Measurements from ENCODE around the gene PLCH1.
"Not testable (repeated sequence)": the region's sequence is repeated elsewhere in the genome, so short reads cannot be mapped to it uniquely, and the experiment has no call there.

The PLCH1 gene

DNA sequence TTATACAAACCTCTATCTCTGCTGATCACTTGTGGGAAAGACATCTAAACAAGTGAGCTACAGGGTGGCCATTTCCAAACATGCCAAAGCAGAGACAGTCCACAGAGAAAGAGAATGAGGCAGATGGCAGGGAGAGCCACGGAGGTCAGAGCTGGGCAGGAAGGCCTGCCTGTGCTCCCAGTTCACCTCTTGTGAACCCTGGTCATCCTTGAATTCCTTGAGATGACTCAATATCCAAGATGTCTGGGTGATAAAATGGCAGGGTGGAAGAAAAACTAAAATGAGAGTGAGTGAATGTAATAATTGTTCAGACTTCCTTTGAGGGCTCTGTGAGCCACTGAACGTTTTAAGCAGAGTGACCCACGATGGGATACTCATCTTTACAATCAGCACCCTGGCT, 104.8 kb downstream of the PLCH1 start:
- no peak for DNase-seq

DNA sequence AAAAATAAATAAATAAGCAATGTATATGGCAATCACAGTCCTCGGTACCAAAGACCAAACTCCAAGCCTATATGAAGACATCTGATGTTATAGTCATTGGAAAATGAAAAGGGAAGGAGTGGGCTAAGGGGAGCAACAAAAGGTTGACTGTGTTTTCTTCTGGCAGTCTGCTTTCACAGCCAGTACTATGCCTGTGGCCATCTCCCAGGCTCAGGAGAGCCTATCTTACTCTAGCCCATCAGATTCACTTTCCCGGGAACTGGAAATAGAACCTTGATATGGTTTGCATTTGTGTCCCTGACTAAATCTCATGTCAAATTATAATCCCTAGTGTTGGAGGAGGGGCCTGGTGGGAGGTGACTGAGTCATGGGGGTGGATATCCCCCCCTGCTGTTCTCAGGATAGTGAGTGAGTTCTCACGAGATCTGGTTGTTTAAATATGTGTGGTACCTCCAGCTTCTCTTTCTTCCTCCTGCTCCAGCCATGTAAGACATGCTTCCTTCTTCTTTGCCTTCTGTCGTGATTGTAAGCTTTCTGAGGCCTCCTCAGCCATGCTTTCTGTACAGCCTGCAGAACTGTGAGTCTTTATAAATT, 105.3 kb downstream of the PLCH1 start:
- DNase-seq: no peak

DNA sequence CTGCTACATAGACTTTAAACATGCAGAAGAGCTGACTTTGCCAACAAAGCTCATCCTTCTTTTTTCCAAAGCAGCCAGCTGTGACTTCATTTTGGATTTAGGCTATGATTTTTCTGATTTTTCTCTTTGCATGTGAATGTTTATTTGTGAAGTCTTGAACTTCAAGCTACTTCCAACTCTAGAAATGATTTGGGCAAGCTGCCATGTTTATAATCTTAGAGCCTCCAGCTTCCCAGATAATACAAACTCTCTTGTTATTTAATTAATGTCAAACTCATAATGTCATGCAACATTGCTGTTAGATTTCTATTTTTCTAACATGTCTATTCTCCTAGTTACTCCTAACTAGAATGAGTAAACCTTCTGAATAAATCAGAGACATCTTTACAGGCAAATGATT, 106.4 kb downstream of the PLCH1 start:
- not testable (repeated sequence) for DNase-seq

DNA sequence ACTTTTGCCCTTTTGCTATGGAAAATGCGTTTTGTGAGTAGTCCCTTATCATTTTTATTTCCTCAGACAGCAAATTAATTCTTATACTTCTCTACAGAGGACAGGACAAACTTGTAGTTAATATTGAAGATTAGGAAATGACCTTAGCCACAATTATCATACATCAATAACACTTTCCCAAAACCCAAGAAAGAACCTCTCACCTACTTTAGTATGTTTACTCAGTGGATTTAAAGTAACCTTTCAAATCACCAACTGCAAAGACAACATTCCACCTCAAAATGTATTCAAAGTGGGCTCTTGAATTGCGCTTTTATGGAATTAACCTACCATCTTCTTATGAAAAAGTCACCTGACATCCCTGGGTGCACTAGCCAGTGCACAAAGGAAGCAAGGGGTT, 107.3 kb downstream of the PLCH1 start:
- DNase-seq: no peak

DNA sequence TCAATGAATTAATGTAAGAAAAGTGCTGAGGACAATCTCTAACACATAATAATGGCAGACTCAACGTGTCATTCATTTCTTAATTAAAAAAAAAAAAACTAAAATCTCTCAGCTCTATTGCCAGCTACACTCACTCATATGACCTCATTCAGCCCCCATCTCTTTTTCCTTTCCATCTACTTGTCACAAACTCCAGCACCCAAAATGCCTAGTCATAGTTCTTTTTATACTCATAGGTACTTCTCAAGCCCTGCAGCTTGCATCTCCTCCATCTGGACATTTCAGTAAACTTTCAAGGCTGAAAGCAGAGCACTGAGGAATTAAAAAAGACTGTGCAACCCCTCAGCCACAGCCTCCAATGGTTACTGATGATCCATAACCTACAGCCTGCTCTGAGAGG, 109.8 kb downstream of the PLCH1 start:
- DNase-seq: no peak

DNA sequence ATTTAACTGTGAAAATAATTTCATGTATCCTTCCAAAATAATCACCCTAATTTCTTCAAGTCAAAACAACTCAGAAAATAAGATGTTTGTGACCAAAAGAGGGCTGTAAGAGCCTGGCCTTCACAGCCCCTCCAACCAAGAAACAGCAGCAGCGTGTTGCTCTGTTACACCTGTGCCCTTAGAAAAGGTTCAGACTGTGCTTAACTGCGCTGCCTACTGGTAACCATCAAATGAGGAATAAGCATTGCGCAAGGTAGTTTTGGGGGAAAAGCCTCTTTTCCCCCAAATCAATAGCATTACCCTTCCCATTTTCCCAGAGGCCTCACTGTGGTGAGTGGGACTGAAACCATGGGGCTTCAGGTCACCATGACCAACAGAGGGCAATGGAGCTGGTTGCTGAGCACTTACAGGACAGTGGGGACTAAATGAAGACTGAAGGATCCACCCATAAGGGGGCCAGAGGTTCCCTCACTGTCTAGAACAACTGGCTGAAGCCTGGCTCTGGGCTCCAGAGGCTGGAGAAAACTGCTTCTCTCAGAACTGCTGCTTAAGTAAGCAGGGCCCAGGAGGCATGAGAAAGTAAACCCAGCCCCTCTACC, 110.7 kb downstream of the PLCH1 start:
- DNase-seq: no peak

DNA sequence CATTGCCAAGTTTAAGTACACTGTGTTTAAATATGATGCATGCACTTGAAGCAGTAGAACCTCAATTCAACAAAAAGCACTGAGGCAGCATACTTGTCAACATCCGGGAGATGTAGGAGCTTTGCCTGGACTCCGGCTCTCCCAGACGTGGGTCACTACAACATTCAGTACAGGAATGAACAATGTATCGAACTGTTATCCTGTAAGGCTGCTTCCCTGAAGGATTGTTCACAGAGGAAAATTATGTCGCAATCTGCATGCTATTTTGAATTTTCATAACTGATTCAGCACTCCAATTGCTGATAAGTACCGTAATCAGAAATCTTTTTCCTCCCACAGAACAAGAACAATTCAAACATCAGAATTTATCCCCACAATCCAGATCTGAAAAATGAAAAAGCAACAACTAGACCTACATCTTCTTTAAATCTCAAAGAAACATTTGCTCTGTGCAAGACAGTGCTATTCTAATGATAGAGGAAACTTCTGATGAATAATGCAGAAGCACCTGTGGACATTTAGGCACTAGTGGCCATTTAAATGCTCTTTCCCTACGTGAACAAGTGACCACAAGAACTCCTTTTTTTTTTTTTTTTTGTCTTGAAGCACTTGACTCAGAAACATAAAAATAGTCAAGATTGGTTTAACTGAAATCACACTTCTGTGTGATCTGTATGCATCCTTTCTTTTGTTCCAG, 113.4 kb downstream of the PLCH1 start:
- DNase-seq: peak; percentile 33

DNA sequence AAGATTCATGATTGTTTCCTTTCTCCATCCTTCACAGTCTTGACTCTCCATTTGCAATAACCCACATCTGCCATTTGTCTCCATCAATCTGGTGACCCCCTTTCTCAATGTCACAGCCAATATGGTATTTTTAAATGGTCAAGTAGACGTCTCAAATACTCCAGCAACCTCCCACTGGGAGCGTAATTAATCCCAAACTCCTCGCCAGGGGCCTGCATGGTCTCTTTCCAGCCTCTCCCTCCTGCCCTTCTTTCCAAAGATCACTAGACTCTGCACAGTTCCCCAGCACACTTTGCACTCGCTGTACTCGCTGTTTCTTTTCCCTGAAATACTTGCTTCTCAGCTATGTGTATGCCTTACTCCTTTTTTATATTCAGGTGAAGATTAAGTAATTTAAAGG, 115.3 kb downstream of the PLCH1 start:
- peak; percentile 25 for DNase-seq

DNA sequence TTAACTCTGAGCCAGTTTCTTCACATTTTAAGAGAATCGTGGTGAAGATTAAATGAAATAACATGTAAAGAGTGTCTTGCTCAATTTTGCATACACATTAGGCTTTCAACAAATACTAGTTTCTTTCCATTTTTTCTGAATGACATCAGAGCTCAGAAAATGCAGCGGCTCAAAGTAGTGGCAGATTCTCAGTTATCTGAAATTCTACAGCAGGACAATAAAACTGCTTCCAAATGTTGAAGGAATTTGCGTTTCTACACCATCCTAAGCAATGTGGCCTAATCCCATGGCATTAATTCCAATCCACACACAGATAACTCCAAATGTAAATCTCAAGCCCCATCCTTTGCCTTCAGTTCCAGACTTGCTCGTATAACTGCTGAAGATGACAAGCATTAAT, 115.8 kb downstream of the PLCH1 start:
- DNase-seq: peak; percentile 37

DNA sequence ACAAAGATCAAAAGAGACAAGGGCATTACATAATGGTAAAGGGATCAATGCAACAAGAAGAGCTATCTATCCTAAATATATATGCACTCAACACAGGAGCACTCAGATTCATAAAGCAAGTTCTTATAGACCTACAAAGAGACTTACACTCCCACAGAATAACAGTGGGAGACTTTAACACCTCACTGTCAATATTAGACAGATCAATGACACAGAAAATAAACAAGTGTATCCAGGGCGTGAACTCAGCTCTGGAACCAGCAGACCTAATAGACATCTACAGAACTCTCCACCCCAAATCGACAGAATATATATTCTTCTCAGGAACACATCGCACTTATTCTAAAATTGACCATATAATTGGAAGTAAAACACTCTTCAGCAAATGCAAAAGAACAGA, 122.2 kb downstream of the PLCH1 start:
- DNase-seq: not testable (repeated sequence)

DNA sequence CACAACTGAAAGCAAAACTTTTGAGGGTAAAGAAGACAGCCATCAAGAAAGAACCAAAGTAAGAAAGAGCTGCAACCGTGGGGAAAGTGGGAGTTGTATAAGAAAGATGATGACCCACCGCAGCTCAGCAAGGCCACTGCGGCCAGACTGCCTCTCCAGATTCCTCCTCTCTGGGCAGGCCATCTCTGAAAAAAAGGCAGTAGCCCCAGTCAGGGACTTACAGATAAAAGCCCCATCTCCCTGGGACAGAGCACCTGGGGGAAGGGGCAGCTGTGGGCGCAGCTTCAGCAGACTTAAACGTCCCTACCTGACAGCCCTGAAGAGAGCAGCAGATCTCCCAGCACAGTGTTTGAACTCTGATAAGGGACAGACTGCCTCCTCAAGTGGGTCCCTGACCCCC, 124.3 kb downstream of the PLCH1 start:
- not testable (repeated sequence) for DNase-seq

DNA sequence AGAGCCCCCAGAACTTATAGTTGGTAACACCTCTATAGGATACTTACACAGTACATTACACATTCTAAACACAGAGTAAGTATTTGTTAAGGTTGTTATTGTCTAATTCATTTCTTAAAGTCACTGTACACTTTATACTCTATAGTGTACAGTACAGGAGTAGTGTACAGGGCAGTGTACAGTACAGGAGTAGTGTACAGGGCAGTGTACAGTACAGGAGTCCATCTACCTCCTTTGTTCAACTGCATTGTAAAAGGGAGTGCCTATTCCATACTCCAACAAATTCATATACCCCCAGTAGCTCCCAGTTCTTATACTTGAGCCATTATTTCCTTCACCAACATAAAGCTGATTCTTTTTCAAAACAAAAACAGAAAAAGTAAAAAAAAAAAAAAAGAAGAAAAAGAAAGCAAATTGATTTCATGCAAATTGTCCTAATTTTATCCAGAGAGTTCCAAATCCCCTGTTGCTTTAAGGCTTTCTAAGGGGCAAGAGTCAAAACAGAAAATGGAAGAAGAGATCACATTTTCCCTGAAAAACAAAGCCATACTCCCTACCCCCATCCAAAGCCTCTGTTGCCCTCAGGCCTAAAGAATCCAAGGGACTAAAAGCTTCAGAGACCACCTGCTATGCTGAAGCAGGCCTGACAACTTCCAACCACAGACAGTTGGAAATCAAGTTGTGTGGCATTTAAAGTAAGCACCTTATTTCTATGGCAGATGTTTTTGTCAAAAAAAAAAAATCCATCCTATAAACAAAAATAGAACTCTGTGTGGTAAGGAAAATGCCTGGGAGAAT, 125.6 kb downstream of the PLCH1 start:
- no peak for DNase-seq

DNA sequence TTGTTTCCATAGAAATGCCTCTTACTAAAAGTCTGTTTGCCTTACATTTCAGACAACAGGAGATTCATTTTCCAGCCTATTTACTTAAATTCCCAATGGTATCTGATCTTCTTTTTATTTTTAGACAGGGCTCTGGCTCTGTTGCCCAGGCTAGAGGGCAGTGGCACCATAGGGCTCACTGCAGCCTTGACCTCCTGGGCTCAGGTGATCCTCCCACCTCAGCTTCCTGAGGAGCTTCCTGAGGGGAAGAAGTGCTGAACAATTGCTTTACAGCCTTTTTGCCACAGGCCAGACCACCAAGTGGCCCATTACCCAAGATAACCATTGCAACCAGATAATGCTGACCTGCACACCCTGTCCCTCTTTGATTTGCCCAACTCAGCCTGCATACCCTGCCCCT, 126.3 kb downstream of the PLCH1 start:
- DNase-seq: no peak

DNA sequence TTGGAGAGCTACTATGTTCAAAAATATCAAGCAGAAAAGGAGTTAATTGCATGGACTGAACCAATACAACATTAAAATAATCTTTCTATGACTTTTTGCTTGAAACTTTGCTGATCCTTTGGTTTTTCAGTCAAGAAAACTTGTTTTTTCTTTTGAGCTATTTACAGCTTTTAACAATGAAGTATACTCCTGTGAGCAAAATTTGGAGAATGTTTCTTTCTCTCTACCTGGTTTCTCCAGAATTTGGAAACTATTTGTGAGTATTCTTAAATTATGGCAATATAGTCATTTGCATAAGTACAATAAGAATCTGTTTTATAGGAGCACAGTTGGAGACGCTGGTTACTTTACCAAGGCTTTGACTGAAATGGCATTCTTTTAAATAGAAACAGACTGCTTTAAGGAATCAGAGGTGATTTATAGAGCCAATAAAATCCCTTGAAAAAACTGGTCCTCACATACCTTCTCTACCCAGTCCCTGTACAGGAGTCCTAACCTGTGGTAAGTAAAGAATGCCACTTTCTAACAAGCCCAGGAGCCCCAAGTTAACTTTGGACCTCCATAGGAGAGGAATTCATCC, 127.4 kb downstream of the PLCH1 start:
- no peak for DNase-seq

DNA sequence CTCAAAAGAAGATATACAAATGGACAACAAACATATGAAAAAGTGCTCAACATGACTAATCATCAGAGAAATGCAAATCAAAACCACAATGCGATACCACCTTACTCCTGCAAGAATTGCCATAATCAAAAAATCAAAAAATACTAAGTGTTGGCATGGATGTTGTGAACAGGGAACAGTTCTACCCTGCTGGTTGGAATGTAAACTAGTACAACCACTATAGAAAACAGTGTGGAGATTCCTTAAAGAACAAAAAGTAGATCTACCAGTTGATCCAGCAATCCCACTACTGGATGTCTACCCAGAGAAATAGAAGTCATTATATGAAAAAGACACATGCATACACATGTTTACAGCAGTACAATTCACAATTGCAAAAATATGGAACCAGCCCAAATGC, 129.7 kb downstream of the PLCH1 start:
- not testable (repeated sequence) for DNase-seq

DNA sequence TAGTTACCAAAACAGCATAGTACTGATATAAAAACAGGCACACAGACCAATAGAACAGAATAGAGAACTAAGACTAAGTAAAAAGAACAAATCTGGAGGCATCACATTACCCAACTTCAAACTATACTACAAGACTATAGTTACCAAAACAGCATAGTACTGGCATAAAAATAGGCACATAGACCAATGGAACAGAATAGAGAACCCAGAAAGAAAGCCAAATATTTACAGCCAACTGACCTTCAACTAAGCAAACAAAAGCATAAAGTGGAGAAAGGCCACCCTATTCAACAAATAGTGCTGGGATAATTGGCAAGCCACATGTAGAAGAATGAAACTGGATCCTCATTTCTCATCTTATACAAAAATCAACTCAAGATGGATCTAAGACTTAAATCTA, 130.5 kb downstream of the PLCH1 start:
- not testable (repeated sequence) for DNase-seq

DNA sequence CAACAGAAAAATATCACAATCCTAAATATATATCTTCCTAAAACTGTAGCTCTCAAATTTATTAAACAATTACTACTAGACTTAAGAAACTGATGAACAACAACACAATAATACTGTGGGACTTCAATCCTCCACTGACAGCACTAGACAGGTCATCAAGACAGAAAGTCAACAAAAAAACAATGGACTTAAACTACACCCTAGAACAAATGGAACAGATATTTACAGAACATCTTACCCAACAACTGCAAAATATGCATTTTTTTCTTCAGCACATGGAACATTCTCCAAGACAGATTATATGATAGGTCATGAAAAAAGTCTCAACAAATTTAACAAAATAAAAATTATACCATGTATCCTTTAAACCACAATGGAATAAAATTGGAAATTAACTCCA, 133.4 kb downstream of the PLCH1 start:
- DNase-seq: no peak

DNA sequence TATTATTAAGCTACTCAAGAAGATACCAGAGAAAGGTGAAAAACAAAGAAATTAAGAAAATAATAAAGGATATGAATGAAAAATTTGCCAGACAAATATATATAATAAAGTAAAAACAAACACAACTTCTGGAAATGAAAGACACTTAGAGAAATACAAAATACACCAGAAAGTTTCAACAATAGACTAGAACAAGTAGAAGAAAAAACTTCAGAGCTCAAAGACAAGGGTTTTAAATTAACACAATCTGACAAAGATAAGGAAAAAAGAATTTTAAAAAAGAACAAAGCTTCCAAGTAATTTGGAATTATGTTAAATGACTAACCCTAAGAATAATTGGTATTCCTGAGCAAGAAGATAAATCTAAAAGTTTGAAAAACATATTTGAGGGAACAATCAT, 135.3 kb downstream of the PLCH1 start:
- no peak for DNase-seq

DNA sequence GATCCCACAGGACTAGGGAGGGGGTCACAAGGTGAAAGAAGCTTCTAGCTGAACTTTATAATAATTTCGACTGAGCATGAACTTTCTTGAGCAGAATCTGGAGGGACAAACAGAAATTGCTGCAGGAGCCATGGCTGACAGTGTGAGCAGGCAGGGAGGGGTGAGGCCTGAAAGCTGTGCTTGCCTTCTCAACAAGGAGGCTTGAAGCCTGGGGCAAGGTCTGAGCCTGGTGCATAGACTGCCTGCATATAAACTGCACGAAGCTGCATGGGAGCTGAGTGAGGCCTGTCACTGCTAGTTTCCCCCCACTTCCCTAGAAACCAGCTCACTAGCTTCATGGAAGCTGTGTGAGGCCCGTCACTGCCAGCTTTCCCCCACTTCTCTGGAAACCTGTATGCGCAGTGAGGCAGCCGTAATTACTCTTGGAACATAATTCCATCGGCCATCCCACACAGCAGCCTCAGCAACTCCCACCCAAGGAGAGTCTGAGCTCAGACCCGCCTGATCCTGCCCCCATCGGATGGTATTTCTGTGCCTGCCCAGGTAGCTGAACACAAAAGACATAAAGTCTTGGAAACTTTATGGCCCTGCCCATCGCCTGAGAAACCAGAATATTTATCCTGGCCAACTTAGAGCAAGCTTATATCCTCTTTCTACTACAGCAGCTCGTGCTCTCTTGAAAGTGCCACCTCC, 136.5 kb downstream of the PLCH1 start:
- no peak for DNase-seq

DNA sequence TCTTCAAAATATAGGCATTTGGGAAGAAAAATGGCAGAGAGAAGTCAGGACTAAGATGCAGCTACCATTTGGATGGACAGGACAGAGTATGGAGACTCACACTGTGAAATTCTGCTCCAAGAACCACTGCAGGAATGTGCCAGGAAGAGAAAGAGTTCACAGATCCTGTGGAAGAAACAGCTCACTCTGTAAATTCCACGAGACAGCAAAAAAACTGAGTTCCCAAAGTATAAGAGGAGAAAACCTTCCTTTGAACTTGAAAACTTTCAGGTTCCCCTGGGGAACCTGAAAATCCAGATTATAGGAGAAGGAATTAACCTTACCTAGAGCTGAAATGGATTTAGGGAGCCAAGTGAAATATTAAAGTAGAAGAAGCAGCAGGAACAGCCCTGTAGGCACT, 137.1 kb downstream of the PLCH1 start:
- DNase-seq: no peak

DNA sequence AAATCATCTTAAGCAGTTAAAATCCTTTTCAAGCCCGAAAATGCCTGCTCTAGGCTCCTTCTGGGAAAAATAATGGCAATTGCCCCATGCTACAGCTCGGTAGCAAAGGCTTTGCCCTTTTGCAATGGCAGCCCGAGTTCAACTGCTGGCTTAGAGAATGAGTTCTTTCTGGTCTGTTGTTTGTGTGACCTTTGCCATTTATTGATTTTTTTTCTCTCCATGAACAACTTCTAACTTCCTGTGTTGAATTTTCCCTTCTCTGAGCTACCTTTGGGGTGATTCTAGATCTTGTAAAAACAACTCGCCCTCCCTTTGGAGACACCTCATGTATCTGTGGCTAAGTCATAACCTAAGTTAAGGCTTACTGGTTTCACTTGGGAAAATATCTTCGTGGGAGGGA, 139.3 kb downstream of the PLCH1 start:
- DNase-seq: no peak

DNA sequence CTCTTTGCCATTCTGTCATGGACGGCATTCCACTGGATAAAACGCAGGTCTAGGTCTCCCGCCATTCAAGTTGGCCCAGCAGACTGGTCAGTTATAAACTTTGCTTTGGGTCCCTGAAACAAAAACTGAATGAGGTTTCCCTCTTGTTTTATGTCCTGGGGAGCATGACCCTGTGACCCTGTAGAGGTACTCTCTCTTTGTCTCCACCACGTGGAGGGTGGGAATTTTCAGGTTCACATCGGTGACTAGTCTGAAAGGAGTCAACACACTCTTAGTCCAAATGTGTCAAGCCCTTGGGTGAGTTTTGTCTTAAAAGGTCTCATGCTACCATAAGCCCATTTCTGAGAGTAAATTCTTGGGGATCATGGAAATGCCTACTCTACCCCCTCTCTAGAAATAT, 139.9 kb downstream of the PLCH1 start:
- DNase-seq: no peak

DNA sequence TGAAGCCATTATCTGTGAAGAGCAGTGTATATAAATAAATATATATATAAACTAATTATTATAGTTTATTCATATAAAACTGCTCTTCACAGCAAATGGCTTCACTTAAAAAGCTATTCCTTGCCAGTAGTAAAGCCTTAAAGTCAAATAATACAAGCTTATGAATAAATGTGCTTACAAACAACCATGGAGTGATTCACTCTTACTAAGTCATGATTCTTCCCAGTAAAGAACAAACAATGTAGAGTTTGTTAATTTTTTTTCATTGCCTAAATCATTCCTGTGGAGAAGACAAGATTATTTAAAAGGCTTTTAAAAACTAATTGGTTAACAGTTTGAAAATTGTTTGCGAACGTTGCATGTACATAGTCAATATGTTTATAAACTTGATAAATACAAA, 140.7 kb downstream of the PLCH1 start:
- DNase-seq: no peak

Measured in fibroblast of upper back skin (primary cell).